22Rv1 (cell line): Measurements from ENCODE around the gene CHD9.

Source experiments
- CTCF ChIP-seq: fragments of 450-650 bp; IDR thresholded peaks from 2 replicates; pipeline ENCODE4 v1.5.1; 2017; ENCODE audit warnings: mild to moderate bottlenecking
- ZFX ChIP-seq: fragments of 450-650 bp; IDR thresholded peaks from 2 replicates; pipeline ENCODE4 v1.6.1; 2017; ENCODE audit warnings: antibody characterized with exemption, borderline replicate concordance

DNA sequence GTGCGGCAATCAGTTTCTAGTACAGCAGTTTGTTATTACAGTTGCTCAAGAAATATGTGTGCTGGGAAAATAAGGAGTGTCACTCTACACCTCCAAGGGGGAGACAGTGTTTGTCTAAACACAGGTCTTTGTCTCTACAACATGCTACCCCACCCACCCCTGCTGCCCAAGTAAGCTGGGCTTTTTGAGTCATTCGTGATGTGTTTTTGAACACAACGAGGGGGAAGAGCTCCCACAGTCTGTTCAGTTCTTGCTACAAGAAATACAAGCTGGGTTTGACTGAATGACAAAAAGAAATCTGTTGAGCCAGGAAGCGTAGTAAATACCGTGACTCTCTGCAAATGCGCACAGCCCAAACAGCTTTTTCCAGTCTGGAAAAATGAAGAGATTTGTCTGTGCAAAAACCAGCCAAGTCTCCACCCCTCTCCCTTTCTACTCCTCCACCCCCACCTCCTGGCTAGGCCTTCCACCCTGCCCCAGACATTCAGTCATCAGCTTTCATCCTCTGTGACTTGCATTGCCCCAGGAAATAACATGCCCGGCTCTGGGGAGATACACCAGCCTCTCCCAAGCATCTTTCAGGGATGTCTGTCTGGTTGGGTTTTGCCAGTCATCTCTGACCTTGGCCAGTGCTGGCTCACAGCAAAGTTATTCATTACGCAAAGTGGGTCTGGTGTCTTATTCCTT is 25.7 kb downstream of the CHD9 start:
- TF ChIP-seq CTCF = no peak
- TF ChIP-seq ZFX = no peak
